Measurements from ENCODE around the gene DGKH. TPM values are rescaled to one million over a fixed set of nuclear protein-coding genes. Genes with fewer than 3 reads are reported as not detected.
A peak's percentile ranks its signal among the peaks of the same experiment; 100 is the strongest.

The DGKH gene, protein sequence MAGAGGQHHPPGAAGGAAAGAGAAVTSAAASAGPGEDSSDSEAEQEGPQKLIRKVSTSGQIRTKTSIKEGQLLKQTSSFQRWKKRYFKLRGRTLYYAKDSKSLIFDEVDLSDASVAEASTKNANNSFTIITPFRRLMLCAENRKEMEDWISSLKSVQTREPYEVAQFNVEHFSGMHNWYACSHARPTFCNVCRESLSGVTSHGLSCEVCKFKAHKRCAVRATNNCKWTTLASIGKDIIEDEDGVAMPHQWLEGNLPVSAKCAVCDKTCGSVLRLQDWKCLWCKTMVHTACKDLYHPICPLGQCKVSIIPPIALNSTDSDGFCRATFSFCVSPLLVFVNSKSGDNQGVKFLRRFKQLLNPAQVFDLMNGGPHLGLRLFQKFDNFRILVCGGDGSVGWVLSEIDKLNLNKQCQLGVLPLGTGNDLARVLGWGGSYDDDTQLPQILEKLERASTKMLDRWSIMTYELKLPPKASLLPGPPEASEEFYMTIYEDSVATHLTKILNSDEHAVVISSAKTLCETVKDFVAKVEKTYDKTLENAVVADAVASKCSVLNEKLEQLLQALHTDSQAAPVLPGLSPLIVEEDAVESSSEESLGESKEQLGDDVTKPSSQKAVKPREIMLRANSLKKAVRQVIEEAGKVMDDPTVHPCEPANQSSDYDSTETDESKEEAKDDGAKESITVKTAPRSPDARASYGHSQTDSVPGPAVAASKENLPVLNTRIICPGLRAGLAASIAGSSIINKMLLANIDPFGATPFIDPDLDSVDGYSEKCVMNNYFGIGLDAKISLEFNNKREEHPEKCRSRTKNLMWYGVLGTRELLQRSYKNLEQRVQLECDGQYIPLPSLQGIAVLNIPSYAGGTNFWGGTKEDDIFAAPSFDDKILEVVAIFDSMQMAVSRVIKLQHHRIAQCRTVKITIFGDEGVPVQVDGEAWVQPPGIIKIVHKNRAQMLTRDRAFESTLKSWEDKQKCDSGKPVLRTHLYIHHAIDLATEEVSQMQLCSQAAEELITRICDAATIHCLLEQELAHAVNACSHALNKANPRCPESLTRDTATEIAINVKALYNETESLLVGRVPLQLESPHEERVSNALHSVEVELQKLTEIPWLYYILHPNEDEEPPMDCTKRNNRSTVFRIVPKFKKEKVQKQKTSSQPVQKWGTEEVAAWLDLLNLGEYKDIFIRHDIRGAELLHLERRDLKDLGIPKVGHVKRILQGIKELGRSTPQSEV
- total RNA-seq = 10 to 100 TPM in 1 of 2 experiments, 1 to 10 TPM in 1; 8.9 to 11.6 TPM

DNA sequence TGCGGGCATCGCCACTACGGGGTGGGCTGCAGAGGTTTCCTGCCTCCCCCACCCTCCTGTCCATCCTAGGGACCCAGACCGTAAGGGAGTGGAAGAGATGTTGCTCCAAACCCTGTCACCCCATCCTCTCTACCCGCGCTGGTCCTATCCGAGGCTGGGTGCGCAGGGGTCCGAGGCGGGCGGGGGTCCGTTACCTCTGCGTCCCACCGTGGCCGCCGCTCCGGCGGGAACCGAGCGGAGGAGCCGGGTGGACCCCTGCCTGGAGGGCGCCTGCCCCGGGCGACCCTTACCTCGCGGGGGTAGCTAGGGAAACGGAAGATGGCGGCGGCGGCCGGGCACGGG, at the start of gene DGKH:
TSS of gene DGKH (plus strand) at position 307 of the 342 bp plus-strand sequence. CDS start 126 bp downstream, outside the sequence.
- H3K4me1 Mint-ChIP-seq (ENCODE audit: low read depth) = peaks cover 12% of the 10 kb centered on the region
- intact Hi-C loops (cut with micrococcal nuclease) = loop anchor here (1.0 to 10.0 kb wide), 7 partner anchors 8 to 691 kb away; partner anchors contain the start of genes AKAP11, RGCC and VWA8
- no peaks in the 10 kb centered on the region for H3K27me3 Mint-ChIP-seq
- no peaks in the 10 kb centered on the region for H3K9me3 Mint-ChIP-seq
- H3K36me3 Mint-ChIP-seq = no peaks in the 10 kb centered on the region
- peak within 1 kb of the TSS; percentile 83 for H3K4me3 Mint-ChIP-seq
- no peak for DNase-seq
- H3K27ac Mint-ChIP-seq = peak within 1 kb of the TSS; percentile 67
- ChIA-PET CTCF (interaction anchor here (0.7 kb wide), 1 partner anchor 15 kb away, joined by 3 read pairs; no protein-coding TSS in a partner anchor), POLR2A (interaction anchor here (1.3 to 1.9 kb wide), 2 partner anchors 8 to 9 kb away, joined by 5 to 6 read pairs; no protein-coding TSS in a partner anchor)

DNA sequence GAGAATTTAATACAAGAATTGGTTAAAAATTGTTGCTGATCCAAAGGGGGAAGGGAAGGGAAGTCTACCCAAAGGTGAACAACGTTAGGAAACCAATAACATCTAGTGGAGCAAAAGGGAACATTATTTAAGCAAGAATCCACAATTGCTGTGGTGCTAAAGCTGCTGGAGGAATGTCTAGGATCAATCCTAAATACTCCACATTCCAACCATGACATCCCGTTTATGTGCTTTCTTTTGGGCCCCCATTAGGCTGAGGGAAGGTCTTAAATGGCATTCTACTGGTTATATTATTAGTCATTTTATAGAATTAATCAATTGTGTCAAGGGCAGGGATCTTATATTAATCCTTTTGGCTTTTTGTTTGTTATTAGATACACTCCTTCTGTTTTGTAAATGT, 47.6 kb upstream of the DGKH start:
- Mint-ChIP-seq H3K9me3 (no peaks in the 10 kb centered on the region), H3K4me1 (ENCODE audit: low read depth) (no peaks in the 10 kb centered on the region), H3K36me3 (no peaks in the 10 kb centered on the region), H3K27me3 (peaks cover 5% of the 10 kb centered on the region), H3K4me3 (no peak overlapping the region), H3K27ac (no peak overlapping the region)
- intact Hi-C loops (cut with micrococcal nuclease) = no loop called here
- DNase-seq = no peak
- ChIA-PET POLR2A (no interaction called here), CTCF (no interaction called here)

DNA sequence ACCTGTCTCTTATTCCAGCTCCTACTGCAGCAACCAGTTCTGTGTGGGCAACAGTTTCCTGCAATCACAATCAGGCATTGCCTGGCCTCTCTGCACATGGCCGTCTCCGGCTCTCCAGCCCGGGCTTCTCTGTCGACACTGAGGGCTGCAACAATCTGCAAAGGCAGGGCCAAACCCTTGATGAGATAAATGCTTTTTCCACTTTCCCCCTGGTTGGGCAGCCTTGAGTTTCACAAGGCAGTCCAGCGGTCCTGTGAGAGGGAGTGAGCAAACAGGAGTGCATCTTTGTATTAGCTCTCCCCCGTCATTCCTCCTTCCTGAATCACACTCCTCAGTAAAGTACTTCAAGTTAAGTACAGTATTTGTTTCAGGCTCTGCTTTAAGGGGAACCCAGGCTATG, 46.9 kb upstream of the DGKH start:
- no peaks in the 10 kb centered on the region for H3K4me1 Mint-ChIP-seq (ENCODE audit: low read depth)
- H3K9me3 Mint-ChIP-seq = no peaks in the 10 kb centered on the region
- peaks cover 5% of the 10 kb centered on the region for H3K27me3 Mint-ChIP-seq
- POLR2A ChIA-PET = no interaction called here
- H3K36me3 Mint-ChIP-seq = no peaks in the 10 kb centered on the region
- intact Hi-C loops (cut with micrococcal nuclease) = no loop called here
- DNase-seq = no peak
- no peak overlapping the region for H3K4me3 Mint-ChIP-seq
- no peak overlapping the region for H3K27ac Mint-ChIP-seq
- CTCF ChIA-PET = no interaction called here

DNA sequence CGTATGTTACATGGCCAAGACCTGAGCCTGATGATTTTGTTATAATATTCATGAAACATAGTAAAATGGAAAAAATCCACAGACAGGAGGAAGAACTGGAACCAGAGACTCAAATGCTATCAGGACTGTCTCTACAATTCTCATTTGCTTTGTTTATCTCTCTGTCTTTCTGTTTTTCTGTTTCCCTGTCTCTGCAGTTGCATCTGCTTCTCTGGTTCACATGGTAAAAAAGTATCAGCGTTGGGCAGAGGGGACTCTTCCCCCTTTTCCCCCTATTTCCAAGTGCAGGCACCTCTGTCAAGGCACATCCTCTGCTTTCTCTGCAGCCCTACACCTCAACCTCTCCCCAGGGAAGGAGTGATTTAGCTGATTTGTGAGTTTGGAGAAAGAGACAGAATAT, 46.4 kb upstream of the DGKH start:
- Mint-ChIP-seq H3K4me1 (ENCODE audit: low read depth) (no peaks in the 10 kb centered on the region), H3K27ac (no peak overlapping the region), H3K27me3 (peaks cover 5% of the 10 kb centered on the region), H3K9me3 (no peaks in the 10 kb centered on the region), H3K4me3 (no peak overlapping the region), H3K36me3 (no peaks in the 10 kb centered on the region)
- ChIA-PET CTCF (no interaction called here), POLR2A (interaction anchor here (1.1 kb wide), 1 partner anchor 24 kb away, joined by 3 read pairs; no protein-coding TSS in a partner anchor)
- no peak for DNase-seq
- intact Hi-C loops (cut with micrococcal nuclease) = no loop called here

DNA sequence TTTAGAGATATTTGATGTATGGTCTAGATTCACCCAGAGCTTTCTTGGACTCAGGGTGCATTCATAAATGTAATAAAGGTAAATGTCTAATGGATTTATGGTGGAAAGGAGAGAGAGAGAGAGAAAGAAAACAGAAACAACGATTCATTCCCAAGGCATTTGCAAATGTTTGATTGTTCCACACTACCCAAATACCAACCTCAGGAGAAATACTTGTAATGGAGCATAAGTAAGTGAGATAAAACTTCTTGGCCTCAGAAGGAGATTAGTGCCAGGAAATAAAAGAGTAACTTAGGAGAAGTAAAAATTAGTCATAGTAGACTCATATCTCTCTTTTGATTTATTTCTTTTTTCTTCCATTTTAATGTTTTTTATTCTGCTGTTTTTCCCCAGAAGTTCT, 40.6 kb upstream of the DGKH start:
- no peaks in the 10 kb centered on the region for H3K9me3 Mint-ChIP-seq
- H3K4me3 Mint-ChIP-seq = no peak overlapping the region
- H3K36me3 Mint-ChIP-seq = no peaks in the 10 kb centered on the region
- ChIA-PET CTCF (no interaction called here), POLR2A (no interaction called here)
- peaks cover 3% of the 10 kb centered on the region for H3K27me3 Mint-ChIP-seq
- no peak overlapping the region for H3K27ac Mint-ChIP-seq
- DNase-seq = no peak
- intact Hi-C loops (cut with micrococcal nuclease) = no loop called here
- H3K4me1 Mint-ChIP-seq (ENCODE audit: low read depth) = peaks cover 2% of the 10 kb centered on the region

DNA sequence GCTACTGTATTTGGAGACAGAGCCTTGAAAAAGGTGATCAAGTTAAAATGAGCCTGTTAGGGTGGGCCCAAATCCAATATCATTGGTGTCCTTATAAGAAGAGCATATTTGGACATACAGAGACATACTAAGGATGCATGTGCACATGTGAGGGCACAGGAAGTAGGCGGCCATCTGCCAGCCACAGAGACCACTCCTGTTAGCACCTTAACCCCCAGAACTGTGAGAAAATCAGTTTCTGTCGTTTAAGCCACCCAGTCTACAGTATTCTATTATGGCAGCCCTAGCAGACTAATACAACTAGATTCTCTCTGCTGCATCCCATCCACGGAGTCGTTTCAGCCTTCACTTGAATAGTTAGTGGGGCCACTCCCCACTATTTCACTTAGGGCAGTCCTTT, 39.4 kb upstream of the DGKH start:
- ChIA-PET POLR2A (no interaction called here), CTCF (no interaction called here)
- no peak for DNase-seq
- Mint-ChIP-seq H3K9me3 (no peaks in the 10 kb centered on the region), H3K4me1 (ENCODE audit: low read depth) (peaks cover 2% of the 10 kb centered on the region), H3K4me3 (no peak overlapping the region), H3K36me3 (no peaks in the 10 kb centered on the region), H3K27me3 (peaks cover 3% of the 10 kb centered on the region), H3K27ac (no peak overlapping the region)
- intact Hi-C loops (cut with micrococcal nuclease) = no loop called here

DNA sequence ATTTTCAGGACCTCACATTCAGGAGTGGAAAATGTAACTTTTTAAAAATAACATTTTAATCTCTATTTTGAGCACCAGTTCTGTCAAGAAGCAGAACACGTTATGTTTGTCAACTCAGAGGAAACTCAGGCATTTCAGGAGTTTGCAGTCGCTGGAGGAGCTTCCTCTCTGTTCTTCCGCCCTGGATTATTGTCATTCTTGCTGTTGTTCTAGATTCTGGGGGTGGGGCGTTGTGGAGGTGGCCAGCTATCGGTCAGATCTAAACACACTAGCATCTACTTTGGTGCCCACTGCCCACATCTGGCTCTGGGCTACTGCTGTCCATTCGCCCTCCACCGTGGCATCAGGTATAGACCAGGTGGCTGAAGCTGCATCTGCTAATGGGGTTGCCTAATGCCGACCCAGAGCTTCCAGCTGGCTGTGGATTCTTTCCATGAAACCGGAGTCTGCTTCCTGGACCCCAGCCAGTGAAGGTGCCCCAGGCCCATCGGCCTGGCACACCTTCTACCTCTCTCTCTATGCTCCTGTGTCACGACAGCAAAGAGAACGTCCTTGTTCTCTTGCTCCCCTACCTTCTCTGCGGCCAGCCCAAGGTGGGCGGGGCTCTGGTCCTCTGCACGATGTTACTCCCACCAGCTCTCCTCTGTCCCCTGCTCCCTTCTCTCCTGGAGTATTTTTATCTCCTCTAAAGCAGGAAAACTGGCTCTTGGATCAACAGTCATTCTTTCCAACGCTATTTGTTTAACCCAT, 36.7 kb upstream of the DGKH start:
- Mint-ChIP-seq H3K9me3 (no peaks in the 10 kb centered on the region), H3K4me3 (no peak overlapping the region), H3K27ac (no peak overlapping the region), H3K27me3 (peaks cover 6% of the 10 kb centered on the region), H3K36me3 (no peaks in the 10 kb centered on the region), H3K4me1 (ENCODE audit: low read depth) (peaks cover 2% of the 10 kb centered on the region)
- ChIA-PET CTCF (interaction anchor here (0.5 kb wide), 1 partner anchor 73 kb away, joined by 3 read pairs; no protein-coding TSS in a partner anchor), POLR2A (no interaction called here)
- intact Hi-C loops (cut with micrococcal nuclease) = no loop called here
- DNase-seq = no peak

DNA sequence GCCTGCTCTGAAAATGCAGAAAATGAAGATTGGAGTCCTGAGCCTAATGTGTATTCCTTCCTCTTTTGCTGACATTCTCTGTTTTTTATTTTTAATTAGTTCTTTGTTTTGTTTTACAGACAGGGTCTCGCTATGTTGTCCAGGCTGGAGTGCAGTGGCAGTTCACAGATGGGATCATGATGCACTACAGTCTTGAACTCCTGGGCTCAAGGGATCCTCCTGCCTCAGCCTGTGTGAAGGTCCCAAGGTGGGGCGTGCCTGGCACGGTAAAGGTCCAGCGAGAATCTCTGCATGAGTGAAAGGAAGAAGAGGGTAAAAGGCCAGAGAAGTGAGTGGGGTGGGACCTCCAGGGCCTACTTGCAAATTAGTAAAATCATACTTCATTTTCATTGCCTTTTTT, 34.3 kb upstream of the DGKH start:
- ChIA-PET POLR2A (no interaction called here), CTCF (no interaction called here)
- intact Hi-C loops (cut with micrococcal nuclease) = no loop called here
- Mint-ChIP-seq H3K4me1 (ENCODE audit: low read depth) (no peaks in the 10 kb centered on the region), H3K4me3 (no peak overlapping the region), H3K36me3 (no peaks in the 10 kb centered on the region), H3K27ac (no peak overlapping the region), H3K9me3 (no peaks in the 10 kb centered on the region), H3K27me3 (peaks cover 6% of the 10 kb centered on the region)
- DNase-seq = no peak

DNA sequence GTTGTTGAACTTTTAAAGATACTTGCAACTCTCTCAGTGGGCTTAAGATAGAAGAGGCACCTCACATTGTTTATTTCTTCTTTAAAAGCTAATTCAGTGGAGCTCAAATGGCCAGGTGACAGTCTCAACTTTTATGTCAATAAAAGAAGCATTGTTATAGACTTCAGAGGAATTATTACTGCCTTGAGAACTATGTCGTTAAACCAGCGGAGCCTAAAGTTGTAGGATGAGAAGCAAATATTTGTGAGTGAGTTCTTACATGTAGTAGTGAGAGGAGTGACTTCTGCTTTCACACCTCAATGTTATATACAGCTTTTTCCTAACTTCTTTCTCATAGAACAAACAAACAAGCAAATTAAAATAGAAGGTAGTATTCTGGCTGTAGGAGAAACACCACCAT, 31.2 kb upstream of the DGKH start:
- DNase-seq = no peak
- Mint-ChIP-seq H3K9me3 (no peaks in the 10 kb centered on the region), H3K36me3 (no peaks in the 10 kb centered on the region), H3K4me1 (ENCODE audit: low read depth) (no peaks in the 10 kb centered on the region), H3K4me3 (no peak overlapping the region), H3K27ac (no peak overlapping the region), H3K27me3 (peaks cover 3% of the 10 kb centered on the region)
- POLR2A ChIA-PET = no interaction called here
- CTCF ChIA-PET = interaction anchor here (0.7 kb wide), 1 partner anchor 150 kb away, joined by 3 read pairs; no protein-coding TSS in a partner anchor
- intact Hi-C loops (cut with micrococcal nuclease) = no loop called here

DNA sequence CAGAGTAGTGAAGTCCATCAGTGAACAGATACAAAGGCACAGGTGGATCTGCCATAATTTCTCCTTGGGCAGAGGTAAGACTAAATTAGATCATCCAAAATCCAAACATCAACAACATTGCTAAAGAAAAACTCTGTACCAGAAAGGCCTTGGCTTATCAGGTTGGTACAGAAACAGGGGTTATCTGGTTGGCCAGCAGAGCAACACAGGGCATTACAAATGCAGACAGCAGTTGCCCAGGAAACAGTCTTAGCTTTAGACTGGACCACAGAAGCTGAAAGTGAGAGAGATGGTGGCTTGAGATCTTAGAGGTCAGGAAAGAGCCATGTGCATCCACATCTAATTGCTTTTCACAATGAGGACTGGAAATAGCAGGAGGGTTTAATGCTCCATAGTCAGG, 26.6 kb upstream of the DGKH start:
- no peaks in the 10 kb centered on the region for H3K9me3 Mint-ChIP-seq
- no peaks in the 10 kb centered on the region for H3K4me1 Mint-ChIP-seq (ENCODE audit: low read depth)
- no peak overlapping the region for H3K27ac Mint-ChIP-seq
- DNase-seq = no peak
- intact Hi-C loops (cut with micrococcal nuclease) = no loop called here
- POLR2A ChIA-PET = no interaction called here
- CTCF ChIA-PET = no interaction called here
- H3K4me3 Mint-ChIP-seq = no peak overlapping the region
- no peaks in the 10 kb centered on the region for H3K36me3 Mint-ChIP-seq
- no peaks in the 10 kb centered on the region for H3K27me3 Mint-ChIP-seq

DNA sequence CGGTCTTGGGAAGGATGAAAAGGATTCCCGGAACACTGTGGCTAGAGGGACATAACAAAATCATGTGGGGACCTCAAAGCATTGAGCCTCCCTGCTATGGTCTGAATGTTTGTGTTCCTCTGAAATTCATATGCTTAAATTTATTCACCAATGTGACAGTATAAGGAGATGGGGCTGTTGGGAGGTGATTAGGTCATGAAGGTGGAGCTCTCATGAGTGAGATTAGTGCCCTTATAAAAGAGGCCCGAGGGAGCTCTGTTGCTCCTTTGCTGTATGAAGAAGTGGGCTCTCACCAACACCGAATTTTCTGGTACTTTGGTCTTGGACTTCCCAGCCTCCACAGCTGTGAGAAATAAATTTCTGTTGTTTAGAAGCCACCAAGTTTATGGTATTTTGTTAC, 26.1 kb upstream of the DGKH start:
- no peaks in the 10 kb centered on the region for H3K27me3 Mint-ChIP-seq
- no peaks in the 10 kb centered on the region for H3K36me3 Mint-ChIP-seq
- H3K27ac Mint-ChIP-seq = no peak overlapping the region
- H3K4me1 Mint-ChIP-seq (ENCODE audit: low read depth) = no peaks in the 10 kb centered on the region
- H3K4me3 Mint-ChIP-seq = no peak overlapping the region
- POLR2A ChIA-PET = no interaction called here
- intact Hi-C loops (cut with micrococcal nuclease) = no loop called here
- no peaks in the 10 kb centered on the region for H3K9me3 Mint-ChIP-seq
- DNase-seq = no peak
- CTCF ChIA-PET = no interaction called here

All from activated CD4-positive, alpha-beta memory T cell treated with anti-CD3 and anti-CD28 coated beads for 36 hours (primary cell).